Fibroblast of skin of right biceps (primary cell): ENCODE measurements around the gene EPB41L4B.
A peak's percentile ranks its signal among the peaks of the same experiment; 100 is the strongest.

ENCODE experiments used
- DNase-seq: peaks from one replicate; pipeline ENCODE4 v3.0.0-alpha.2; 2013

The EPB41L4B gene

DNA sequence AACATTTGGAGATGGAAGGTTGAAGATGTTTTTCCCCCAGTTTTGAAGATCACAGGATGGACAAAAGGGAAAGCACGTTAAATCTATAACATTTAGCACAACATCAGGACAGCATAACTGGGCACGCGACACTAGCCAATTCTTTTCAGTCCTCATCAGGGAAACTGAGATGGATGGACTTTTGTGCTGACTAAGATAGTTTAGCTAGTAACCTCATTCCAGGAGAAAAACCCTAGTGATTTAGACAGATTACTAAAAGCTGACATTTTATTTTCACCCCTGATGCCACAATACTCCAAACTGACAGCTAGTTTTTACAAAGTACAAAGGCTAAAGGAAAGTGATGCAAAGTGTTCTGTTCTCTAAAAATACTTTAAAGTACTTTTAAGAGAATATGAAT, 53.3 kb downstream of the EPB41L4B start:
- DNase-seq = no peak

DNA sequence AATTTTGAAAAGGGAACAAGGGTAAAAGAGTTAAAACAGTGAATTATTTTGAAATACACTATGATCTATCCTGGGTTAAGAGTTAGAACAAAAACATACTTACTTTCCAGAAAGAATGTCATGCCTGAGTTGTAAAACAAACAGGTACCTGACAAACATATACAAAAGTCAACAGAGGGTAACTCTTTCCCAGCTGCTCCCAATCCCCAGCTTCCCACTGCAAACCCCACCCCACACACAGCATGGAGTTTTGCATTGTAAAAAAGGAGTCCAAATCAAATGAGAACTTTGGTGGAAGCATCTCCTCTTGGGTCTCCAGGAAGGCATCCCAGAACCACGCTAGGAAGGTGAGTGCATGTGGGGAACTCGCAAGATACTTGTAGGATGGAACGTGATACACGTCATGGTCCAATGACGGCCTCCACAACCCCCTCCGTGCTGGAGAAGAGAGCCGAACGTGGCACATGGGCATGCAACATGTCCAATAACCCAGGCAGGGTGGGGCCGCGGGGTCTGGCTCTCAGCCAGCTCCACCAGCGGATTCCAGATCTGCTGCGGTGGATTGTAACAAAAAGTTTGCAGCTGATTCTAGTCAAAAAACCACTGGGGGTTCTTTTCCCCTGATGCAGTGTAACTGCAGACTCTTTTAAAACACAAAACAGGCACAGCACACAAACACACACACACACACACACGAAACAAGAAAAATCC, 55.8 kb downstream of the EPB41L4B start:
- no peak for DNase-seq

DNA sequence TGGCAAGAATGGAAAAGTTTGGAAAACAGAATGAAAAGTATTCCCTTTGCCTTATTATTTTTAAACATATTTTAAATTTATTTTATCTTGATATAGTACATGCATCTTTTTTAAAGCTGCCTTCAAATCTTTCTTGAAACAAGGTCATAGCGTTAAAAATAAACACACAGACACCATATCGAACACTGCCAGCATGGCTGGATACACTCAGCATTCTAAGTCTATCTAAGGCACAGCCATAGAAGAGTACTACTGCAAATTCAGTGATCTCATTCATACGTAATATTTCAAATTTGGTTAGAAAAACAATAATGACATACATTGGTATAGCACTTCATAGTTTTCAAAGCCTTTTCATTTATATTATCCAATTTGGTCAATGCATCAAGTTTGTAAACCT, 57.5 kb downstream of the EPB41L4B start:
- DNase-seq = no peak

DNA sequence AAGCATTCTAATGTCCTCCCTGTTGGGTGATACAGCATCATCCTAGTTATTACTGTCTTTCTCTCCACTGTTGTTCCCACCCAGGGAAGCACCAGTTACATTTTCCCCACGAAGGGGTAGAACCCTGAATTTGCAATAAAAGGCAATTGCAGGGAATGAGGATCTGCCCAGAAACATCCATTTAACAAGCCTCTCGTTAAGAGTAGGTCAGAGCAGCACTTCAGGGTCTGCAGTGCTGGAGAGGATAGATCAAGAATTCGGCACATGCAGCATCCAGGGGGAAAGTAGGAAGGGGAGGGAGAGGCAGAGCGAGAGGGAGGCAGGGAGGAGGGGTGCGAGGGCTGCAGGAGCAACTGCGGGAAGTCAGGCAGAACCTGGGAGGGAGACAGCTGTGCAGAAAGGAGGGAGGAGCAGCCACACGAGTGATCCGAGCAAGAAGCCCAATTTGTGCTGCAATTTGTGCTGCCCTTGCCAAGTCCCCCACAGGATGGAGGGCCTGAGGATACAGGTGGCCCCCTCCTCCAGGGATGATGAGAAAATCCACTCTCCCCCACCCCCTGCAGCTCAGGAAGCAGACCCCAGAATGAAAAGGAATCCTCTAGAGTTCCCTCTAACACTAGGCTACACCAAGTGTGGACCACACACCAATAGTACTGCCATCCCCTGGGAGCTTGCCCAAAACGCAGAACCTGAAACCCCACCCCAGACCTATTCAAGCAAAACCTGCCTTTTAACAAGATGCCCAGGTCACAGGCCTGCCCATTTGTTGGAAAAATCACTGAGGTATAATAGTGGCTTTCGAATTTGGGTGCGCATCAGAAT, 62.2 kb downstream of the EPB41L4B start:
- DNase-seq = no peak

DNA sequence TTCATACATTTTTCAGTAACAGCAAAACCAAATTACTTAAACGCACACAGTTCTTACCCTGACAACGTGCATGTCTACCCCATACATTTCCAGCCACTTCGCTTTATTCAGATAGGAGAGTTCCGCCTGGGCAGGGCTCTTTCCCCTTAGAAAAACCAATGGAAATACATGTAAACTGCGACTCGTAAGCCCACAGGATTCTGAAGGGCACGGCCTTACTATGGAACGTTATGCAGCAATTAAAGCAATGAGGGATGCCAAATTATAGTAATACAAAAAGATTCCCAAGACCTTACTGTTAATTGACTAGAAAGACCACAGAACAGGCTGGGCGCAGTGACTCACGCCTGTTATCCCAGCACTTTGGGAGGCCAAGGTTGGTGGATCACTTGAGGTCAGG, 64.5 kb downstream of the EPB41L4B start:
- peak; percentile 81 for DNase-seq

DNA sequence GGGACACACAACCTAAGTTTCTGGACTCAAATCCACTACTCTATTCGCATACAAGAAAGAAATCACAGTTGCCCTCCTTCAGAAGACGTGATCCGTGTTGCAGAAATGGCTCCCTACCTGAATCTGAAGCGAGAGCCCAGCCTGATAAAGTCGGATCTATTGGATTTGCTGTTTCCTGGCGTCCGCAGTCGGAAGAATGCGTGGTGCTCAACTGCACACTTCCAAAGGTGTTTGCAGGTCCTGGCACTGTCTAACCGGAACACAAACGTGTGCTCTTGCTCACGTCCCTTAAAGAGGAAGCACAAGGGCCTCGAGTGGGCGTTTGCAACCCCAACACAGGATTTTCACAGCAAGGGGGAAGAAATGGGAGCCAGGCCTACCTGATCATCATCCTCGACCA, 65.5 kb downstream of the EPB41L4B start:
- no peak for DNase-seq

DNA sequence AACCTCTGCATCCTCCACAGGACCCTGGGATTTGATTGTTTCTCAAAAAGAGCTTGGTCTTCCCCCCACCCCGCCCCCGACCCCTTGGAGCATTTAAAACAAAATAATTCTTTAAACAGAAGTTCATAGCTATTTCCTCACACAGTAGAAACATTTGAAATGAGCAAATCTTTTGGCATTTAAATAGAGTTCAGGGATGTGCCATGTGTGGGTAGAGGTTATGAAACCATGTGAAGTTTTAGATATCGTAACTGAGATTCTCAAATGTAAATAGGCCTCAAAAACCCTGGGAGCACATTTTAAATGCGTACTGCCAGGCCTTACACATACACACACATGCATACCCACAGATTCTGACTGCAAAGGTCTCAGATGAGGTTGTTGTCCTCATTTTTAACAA, 66.5 kb downstream of the EPB41L4B start:
- peak; percentile 64 for DNase-seq

DNA sequence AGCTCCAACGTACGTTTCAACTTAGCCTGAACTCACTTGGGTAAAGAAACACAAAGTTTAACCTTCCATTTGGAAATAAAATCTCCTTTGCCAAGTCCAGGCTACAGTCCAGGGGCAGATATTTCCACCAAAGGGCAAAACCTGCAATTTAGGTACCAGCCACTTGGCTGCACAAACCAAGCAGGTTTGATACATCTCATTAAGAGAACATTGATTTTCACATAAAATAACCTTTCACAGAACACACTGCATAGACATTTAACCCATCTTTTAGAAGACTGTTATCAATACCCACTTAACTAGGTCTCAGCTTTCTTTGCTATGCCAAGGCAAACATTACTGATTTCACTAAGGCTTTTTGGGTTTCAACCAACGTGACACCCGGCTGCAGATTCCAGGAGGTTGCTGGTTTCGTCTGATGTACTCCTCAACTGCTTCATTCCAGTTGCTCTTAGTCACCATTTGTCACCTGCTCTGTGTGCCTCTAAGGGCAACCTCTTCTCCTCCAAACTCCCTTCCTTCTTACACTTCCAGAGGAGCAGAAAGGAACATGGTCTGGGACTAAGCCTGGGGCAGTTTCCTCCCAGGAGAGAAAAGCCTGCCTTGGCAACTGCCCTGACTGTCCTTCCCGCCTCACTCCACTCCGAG, 67.1 kb downstream of the EPB41L4B start:
- peak; percentile 67 for DNase-seq

DNA sequence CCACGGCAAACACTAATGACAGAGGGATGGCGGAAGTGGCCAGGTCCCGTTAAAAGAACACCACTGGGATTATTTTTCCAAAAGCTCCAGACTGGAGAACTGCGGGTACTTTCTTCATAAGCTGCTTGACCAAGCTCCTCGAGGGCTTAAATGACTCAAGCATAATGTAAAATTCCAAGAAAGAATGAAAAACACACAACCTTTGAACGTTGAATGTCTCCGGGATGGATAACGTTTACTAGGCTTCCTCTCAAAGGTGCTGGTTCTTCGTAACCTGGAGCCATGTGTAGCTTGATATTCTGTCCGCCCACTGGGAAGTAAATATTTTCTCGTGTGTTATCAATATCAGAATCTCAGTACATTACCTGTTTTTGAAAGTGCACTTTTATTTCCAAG, 67.6 kb downstream of the EPB41L4B start:
- no peak for DNase-seq

DNA sequence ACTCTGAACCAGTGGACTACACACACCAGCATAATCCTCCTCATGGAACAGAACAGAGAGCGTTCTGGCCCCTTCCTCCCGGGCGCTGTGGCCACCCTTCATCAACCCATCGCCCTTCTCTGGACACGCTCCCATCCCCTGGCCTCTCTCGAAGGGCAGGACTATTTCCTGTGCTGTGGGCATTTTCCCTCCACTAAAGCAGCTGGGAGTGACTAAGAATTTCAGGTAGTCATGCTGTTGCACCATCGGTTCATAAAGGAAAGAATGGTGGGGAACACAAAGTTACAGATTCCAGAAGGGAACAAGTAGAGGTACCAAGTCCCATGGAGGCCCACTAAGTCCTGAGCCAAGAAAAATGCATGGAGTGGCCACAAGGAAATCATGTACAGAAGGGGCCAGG, 68.6 kb downstream of the EPB41L4B start:
- no peak for DNase-seq

DNA sequence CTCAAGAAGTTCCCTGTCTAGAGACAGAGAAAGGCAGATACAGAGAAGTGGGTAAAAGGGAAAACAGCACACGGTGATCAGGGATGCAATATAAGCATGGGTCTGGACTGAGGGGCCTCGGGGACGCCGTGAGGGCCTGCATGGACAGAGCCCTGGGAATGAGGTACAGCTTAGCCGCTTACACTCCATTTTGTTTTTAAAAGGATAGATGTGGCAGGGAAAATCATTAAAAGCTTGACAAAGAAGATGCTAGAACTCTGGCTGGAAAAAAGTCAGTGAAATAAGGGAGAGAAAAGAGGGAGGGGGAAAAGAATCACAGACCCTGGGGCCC, 69.1 kb downstream of the EPB41L4B start:
- no peak for DNase-seq

DNA sequence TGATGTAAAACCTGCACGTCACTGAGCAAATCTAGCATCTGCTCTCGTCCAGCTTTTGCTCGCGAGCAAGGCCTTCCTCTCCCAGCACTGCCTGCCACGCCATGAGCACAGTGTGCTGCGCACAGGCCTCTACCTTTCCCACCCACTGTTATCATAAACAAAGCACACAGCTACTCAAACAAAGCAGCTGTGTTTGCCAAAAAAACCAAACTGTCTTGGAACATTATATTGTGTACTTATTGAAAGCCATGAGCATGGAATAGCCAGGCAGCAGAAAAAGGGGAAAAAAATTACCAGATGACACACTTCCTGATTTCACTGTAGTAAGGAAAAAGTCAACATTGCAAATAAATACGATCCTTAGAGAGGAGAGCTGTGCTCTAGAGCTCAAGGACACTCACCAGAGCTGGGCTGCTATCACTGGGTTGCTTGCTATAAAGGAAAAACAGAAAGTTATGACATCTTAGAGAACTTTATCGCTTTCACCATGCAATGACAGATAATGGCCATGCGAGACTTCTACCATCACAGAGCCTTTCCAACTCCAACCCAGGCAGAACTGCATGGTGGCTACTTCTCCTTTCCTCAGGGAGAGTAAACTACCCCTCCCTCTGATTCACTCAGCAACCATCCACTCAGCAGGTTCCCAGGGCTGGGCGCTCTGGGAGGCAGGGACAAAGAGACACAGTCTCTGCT, 69.6 kb downstream of the EPB41L4B start:
- peak; percentile 59 for DNase-seq

DNA sequence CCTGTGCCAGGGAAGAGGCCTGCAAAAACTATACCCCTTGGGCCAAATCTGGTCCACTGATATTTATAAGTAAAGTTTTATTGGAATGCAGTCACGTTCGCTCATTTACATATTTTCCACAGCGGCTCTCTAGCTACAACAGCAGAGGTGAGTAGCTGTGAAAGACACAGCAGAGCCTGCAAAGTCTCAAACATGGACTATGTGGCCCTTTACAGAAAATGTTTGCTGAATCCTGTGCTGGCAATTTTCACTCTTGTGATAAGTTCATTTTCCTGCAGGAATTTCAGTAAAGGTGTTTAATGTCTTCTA, 70.1 kb downstream of the EPB41L4B start:
- DNase-seq = no peak

DNA sequence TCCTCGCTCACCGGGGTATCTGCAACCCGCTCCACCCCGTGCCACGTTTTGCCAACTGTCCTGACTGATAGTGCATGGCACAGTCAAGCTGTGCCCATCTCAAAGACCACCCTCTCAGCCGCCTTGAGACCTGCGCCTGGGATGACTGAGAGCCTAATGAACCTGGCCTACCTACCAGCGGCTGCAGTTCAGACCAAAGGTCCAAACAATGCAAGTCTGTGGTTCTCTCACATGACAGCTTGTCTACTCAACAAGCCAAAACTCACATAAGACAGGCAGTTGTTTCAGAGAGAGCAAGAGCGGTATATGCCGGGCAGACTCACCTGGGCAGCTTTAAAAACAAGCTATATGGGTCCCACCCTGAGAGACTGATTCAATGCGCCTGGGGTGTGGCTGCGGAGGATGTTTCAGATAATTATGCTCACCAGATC, 70.5 kb downstream of the EPB41L4B start:
- DNase-seq = no peak

DNA sequence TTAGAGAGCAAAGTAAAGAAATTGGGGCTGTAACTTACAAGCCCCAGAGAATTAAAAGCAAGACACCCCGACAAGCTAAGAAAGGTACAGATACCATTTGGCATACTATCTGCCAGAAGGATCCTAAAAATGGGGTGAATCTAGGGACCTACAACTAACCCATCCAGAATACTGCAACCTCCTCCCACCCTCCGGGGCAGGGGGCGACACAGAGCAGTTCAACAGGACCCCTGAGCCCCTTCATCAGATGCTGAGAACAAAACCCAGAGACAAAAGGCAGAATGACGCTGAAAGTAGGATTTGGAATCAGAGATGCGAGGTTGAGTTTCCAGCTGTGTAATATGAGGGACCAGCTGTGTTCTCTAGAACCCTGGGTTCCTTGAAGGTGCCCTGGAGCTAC, 71.2 kb downstream of the EPB41L4B start:
- DNase-seq = no peak

DNA sequence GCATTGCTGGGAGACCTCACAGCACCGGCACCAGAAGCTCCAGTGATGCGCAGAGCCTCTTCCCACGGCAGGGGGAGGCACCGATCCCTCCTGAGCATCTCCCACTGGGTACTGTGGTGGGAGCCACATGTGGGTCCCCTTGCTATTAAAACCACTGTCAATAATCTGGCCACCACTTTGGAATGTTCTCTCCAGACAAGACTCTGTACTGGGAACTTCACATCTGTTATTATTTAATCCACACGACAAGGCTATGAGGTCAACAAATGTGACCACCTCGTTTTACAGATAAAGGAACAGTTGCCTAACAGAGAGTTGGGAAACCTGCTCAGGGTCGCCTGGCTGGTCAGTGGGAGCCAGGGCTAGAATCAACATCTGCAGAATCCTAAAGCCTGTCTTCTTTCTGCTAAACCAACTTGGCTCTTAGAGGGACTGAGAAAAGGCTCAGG, 72.7 kb downstream of the EPB41L4B start:
- peak; percentile 29 for DNase-seq

DNA sequence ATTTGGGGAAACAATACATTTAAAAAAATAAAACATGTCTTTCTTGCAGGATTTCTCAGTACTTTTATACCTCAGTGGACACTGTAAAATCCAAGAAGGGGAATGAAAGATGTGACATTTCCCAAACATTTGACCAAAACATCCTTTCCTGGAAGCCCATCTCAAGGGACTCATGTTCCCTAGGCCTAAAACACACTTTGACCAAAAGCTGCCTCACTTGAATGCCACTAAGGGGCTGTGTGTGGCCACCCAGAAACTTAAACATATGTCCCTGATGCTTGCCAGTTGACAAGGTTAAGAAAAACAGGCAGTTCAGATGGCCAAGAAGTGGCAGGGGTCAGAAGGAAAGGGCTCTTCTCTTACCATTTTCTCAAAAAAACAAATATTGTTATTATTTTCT, 73.6 kb downstream of the EPB41L4B start:
- DNase-seq = no peak

DNA sequence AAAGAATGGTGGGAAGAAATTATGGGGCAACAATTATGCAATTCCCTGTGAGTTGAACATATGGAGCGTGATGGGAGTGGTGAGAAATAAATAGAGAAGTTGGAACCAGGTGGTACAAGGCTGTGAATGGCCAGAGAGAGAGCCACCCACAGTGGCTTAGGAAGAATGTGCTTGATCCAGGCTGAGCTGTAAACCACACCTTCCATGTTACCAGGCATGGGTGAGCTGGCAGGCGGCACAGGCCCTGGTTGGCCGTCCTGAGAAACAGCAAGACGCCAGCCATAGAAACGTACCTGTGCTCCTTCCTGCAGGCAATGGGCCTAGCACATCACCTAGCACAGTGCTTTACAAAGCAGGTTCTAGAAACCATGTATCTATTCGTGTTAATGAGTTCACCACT, 74.3 kb downstream of the EPB41L4B start:
- no peak for DNase-seq

DNA sequence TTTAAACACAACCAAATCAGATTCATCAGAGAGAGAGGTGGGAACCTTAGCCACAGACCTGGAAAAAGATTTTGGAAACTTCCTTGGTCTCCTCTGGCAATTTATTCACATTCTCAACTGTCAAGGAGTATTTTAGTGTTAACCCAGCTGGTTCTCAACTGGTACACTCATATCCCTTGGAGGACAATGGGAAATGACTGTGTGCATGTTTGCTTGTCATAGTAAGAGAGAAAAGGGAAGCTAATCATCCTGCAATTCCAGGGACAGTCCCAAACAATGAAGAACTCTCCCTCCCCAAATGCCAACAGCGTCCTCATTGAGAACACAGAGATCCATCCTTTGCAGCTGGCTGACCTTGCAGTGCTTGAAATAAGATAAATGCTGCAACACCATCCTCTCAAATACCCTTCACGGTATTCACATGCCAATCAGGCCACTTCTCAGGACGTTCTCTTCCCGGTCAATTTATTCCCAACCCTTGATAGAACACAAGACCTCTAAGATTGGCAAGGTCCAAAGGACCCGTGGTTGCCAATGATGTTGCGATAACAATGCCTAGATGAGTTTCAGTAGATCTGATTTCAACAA, 75.5 kb downstream of the EPB41L4B start:
- DNase-seq = no peak

DNA sequence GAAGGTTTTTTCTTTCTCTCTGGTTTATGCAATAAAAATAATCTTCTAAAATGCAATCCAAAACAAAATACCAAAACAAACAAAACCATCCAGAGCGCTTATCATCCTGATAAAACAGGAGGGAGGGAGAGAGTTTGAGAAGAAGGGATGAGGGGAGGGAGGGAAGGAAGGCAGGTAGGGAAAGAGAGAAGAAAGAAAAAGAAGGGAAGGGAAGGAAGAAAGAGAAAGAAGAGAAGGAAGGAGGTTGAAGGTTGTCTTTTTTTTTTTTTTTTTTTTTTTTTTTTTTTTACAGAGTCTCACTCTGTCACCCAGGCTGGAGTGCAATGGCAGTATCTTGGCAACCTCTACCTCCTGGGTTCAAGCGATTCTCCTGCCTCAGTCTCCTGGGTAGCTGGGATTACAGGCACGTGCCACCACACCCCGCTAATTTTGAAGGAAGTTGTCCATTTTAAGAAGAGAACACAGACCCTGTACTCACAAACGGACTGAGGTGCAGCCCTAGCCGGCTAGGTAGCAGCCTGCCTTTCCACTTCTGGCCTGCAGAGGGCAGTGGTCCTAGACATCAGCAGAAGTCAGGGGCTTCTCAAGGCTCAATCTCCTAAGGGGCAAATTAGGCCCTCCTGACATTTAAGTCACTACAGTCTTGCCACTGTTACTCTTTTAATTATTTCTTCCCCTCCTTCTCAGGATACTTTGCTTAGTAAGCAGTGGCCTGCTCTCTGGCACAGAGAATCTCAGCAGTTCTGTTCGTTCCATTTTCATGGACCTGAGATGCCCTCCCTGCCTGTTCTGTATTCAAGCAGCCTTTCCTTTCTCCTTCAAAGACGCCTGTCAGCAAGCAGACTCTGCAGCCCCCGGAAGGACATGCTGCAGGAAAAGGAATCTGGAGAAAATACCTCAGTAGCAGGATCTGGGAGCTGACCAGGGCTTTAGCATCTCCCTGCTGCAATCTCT, 76.4 kb downstream of the EPB41L4B start:
- peak; percentile 59 for DNase-seq

DNA sequence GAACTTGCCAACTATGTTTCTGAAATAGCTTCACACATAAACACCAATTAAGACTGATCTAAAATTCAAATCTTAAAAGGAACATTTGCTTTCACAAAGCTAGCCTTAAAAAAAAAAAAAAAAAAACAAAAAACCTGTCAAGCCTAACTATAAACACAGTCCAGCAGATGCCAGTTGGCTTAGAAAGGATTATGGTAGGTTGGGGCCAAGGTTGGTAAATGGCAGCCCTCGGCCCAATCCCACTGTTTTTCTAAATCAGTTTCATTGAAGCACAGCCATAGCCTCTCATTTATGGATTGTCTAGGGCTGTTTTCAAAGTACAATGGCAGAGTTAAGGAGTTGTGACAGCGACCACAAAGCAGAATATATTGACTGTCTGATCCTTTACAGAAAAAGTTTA, 78.1 kb downstream of the EPB41L4B start:
- DNase-seq = no peak

DNA sequence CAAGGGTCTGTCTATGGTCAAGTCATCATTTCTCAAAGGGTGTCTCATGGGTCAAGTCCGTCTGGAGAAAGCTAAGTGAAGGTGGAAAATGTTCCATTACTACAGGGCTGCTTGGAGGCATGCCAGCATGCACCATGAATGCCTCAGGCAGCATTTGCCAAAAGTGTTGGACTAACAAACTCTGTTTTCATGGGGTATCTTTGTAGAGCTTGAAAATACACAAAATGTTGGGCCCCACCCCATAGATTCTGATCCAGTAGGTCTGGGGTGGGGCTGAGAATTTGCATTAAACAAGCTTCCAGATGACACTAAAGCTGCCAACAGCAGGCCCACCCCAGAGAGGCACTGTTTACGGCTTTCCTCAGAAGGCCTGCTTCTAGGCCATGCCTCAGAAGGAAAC, 78.8 kb downstream of the EPB41L4B start:
- DNase-seq = no peak
